Activated CD8-positive, alpha-beta T cell treated with anti-CD3 and anti-CD28 coated beads for 36 hours (primary cell): ENCODE results near the gene TNFRSF14. TPM values are rescaled to one million over a fixed set of nuclear protein-coding genes. Genes with fewer than 3 reads are reported as not detected.

ENCODE experiments used
- ATAC-seq: fragments of 200-7000 bp; cut with Tn5 transposase; one replicate; pipeline ENCODE4 v1.10.0; 2021; ENCODE audit warnings: mild to moderate bottlenecking, moderate library complexity
- CTCF ChIA-PET: fragments of 350-600 bp; sonication (Branson Sonifier 250); formaldehyde crosslinking; loops from one replicate; lab custom pipeline; 2021; ENCODE audit warnings: antibody characterized with exemption; lab: Charles Lee
- POLR2A ChIA-PET: fragments of 350-600 bp; sonication (Branson Sonifier 250); formaldehyde crosslinking; loops from one replicate; lab custom pipeline; 2021; ENCODE audit warnings: antibody characterized with exemption; lab: Charles Lee
- DNase-seq: peaks from one replicate; pipeline ENCODE4 v3.0.0-alpha.2; 2020
- H3K27ac Mint-ChIP-seq: one replicate; pipeline ENCODE4 v1.8.0; 2021; ENCODE audit warnings: mild to moderate bottlenecking, mixed read lengths
- H3K27me3 Mint-ChIP-seq: one replicate; pipeline ENCODE4 v1.8.0; 2021; ENCODE audit warnings: mixed read lengths
- H3K36me3 Mint-ChIP-seq: one replicate; pipeline ENCODE4 v1.8.0; 2021; ENCODE audit warnings: low read depth, mixed read lengths
- H3K4me1 Mint-ChIP-seq: one replicate; pipeline ENCODE4 v1.8.0; 2021; ENCODE audit warnings: low read depth, mixed read lengths
- H3K4me3 Mint-ChIP-seq: one replicate; pipeline ENCODE4 v1.8.0; 2021; ENCODE audit warnings: mild to moderate bottlenecking, moderate library complexity, mixed read lengths
- H3K9me3 Mint-ChIP-seq: one replicate; pipeline ENCODE4 v1.8.0; 2021; ENCODE audit warnings: mixed read lengths
- intact Hi-C: fragments of 100-400 bp; cut with micrococcal nuclease; formaldehyde crosslinking; loops from one replicate; pipeline ENCODE4 v1.10.0; 2022
- total RNA-seq, 2 experiments: library from RNA; stranded (reverse); gene quantifications; one replicate each; pipeline ENCODE4 v1.2.3, GENCODE V29; 2021
- TF ChIP-seq, protein P1 (sequence below): fragments of 200-600 bp; IDR thresholded peaks from one replicate; pipeline ENCODE4 v1.8.0; 2022; ENCODE audit warnings: antibody characterized with exemption, mild to moderate bottlenecking

The TNFRSF14 gene
- total RNA-seq, 2 experiments from 2014 or later: 134 to 140 TPM

DNA sequence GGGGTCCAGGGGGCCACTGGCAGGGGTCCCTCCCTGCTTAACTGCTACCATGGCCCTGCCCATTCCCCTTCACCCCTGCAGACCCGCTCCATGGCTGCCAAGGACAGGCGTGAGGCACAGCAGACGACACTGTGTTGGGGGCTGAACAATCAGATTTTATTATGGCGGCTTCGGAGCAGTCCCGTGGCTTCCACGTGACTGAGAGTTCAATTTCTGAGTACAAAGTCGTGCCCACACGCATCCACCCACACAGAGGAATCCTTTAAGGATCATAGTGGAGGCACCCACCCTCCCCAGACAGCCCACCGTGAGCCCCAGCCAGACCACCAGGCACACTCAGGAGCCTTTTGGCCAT lies 27.6 kb upstream of the TNFRSF14 start:
- ATAC-seq (no peak), DNase-seq (no peak)
- Mint-ChIP-seq H3K27me3 (peaks cover 7% of the 10 kb centered on the region), H3K36me3 (peaks cover 6% of the 10 kb centered on the region), H3K27ac (no peak overlapping the region), H3K4me1 (peaks cover 34% of the 10 kb centered on the region), H3K4me3 (peak overlapping the region; percentile 69), H3K9me3 (no peaks in the 10 kb centered on the region)
- TF ChIP-seq, protein P1, sequence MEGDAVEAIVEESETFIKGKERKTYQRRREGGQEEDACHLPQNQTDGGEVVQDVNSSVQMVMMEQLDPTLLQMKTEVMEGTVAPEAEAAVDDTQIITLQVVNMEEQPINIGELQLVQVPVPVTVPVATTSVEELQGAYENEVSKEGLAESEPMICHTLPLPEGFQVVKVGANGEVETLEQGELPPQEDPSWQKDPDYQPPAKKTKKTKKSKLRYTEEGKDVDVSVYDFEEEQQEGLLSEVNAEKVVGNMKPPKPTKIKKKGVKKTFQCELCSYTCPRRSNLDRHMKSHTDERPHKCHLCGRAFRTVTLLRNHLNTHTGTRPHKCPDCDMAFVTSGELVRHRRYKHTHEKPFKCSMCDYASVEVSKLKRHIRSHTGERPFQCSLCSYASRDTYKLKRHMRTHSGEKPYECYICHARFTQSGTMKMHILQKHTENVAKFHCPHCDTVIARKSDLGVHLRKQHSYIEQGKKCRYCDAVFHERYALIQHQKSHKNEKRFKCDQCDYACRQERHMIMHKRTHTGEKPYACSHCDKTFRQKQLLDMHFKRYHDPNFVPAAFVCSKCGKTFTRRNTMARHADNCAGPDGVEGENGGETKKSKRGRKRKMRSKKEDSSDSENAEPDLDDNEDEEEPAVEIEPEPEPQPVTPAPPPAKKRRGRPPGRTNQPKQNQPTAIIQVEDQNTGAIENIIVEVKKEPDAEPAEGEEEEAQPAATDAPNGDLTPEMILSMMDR: no peak
- intact Hi-C loops: no loop called here
- CTCF ChIA-PET: interaction anchor here (1.8 to 1.9 kb wide), 3 partner anchors 11 to 19 kb away, joined by 4 to 10 read pairs (median 6); no protein-coding TSS in a partner anchor
- POLR2A ChIA-PET: interaction anchor here (0.9 to 11.3 kb wide), 4 partner anchors 11 to 23 kb away, joined by 3 to 138 read pairs (median 3); no protein-coding TSS in a partner anchor

DNA sequence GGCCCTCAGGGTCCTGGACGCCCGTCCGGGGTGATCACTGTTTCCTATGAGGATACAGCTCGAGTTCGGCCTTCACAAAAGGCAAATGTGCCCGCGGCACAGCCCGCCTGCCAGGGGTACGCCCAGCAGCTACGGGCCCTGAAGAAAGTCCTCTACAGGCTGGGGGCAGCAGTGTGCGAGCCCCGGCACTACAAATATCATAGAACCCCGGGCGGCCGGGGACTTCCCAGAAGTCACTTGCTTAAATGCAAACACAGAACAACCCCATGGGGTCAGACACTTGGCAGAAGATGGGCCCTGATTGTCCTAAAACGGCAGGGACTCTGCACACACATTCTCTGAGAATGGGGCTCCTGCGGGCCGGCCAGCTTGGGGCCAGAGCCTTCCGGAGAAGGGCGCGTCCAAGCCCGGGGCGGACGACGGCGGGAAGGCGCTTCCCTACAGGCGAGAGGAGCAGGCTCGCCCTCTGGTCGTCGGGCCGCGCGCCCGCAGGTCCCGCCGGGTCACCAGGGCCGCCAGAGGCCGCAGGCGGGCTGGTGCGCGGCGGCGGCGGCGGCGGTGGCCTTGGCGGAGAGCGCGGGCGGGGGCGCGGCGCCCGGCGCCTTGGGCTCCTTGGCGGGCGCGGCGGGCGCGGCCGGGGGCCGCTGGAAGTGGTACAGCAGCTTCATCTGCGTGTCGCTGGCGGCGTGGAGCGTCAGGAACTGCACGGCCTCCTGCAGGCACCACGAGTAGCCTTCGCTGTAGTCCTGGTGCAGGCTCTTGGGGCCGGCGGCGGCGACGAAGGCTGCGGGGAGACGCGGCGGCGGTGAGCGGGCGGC lies 27.0 kb upstream of the TNFRSF14 start:
- DNase-seq (peak; percentile 70), ATAC-seq (no peak)
- no peaks in the 10 kb centered on the region for H3K9me3 Mint-ChIP-seq
- H3K27me3 Mint-ChIP-seq: peaks cover 9% of the 10 kb centered on the region
- peak overlapping the region; percentile 69 for H3K4me3 Mint-ChIP-seq
- H3K36me3 Mint-ChIP-seq: peaks cover 6% of the 10 kb centered on the region
- ChIA-PET POLR2A (interaction anchor here (0.5 to 11.3 kb wide), 5 partner anchors 10 to 566 kb away, joined by 3 to 138 read pairs (median 3); no protein-coding TSS in a partner anchor), CTCF (interaction anchor here (1.8 to 1.9 kb wide), 3 partner anchors 11 to 19 kb away, joined by 4 to 10 read pairs (median 6); no protein-coding TSS in a partner anchor)
- intact Hi-C loops: no loop called here
- peaks cover 29% of the 10 kb centered on the region for H3K4me1 Mint-ChIP-seq
- TF ChIP-seq, protein P1: no peak
- no peak overlapping the region for H3K27ac Mint-ChIP-seq

DNA sequence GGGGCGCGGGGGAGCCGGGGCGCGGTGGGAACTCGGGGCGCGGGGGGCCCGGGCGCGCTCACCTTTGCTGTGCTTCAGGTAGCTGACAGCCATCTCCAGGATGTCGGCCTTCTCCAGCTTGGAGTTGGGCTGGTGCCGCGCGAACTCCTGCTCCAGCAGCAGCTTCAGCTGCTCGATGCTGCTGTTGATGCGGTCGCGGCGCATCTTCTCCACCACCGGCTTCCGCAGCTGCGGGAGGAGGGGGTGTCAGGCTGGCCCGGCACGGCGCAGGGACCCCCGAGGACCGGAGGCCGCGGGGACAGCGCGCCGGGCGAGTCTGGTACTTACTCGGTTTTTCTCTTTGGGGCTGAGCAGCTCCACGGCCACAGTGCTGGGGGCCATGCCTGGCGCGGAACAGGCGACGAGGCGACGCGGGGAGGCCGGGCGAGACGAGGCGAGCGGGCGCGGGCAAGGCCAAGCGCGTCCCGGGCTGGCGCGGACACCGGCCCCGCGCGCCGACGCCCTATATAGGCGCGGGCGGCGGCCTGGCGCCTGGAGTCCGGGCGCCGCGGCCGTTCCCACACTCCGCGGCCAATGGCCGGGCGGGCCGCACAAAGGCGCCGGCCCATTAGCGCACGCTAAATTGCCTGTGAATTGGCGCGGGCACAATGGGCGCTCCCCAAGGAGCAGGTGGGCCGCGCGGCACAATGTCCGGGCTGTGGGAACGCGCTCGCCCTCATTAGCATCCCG lies 26.2 kb upstream of the TNFRSF14 start, which contains the start of gene HES5:
Gene HES5, minus strand, starts transcription at position 480 of the 729 bp plus-strand sequence. Its CDS starts 99 bp downstream, at position 381.
- CTCF ChIA-PET: interaction anchor here (1.6 to 1.9 kb wide), 4 partner anchors 10 to 18 kb away, joined by 4 to 10 read pairs (median 8); no protein-coding TSS in a partner anchor
- Mint-ChIP-seq H3K4me3 (peak within 1 kb of the TSS; percentile 69), H3K27me3 (peaks cover 10% of the 10 kb centered on the region), H3K36me3 (peaks cover 2% of the 10 kb centered on the region), H3K4me1 (peaks cover 22% of the 10 kb centered on the region), H3K9me3 (no peaks in the 10 kb centered on the region), H3K27ac (no peak within 1 kb of the TSS)
- intact Hi-C loops: no loop called here
- TF ChIP-seq, protein P1: no peak
- POLR2A ChIA-PET: interaction anchor here (0.9 to 11.3 kb wide), 3 partner anchors 16 to 120 kb away, joined by 3 to 138 read pairs (median 3); no protein-coding TSS in a partner anchor
- DNase-seq (no peak), ATAC-seq (no peak)

DNA sequence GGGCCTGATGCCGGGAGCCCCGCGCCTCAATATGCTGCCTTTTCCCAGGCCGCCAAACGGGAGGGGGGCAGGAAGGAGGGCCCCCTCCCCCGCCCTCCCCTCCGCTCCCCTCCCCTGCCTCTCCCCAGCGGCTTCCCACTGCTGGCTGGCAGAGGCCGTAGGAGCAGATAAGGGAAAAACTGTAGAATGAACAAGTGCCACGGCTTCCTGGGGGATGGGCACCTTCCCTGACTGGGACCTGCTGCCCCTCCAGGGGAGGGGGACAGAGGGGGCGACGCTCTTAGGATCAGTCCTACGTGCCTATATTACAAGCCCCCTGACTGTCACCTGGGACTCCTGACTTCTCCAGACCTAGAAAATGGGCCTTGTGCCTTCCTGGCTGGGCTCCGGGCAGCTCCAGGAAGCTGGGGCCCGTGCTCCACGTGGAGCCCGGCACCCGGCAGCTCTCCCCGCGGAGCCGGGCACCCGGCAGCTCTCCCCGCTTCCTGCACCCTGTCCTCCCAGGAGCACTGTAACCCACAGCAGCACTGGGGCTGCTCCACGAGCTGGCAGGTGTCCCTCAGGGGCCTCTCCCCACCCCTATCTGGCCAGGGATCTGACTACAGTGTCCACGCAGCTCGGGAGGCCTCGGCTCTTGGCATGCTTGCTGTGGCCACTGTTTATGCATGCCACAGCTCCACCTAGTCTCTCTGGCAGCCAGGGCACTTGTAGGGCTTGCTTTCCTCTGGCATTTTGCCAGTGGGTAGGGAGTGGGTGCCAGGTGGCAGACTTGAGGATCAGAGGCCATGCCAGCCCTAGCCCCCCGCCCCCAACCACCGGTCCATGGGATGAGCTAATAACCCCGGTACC lies 25.4 kb upstream of the TNFRSF14 start:
- Mint-ChIP-seq H3K4me3 (peak overlapping the region; percentile 41), H3K4me1 (peaks cover 19% of the 10 kb centered on the region), H3K9me3 (no peaks in the 10 kb centered on the region), H3K36me3 (no peaks in the 10 kb centered on the region), H3K27me3 (peaks cover 13% of the 10 kb centered on the region), H3K27ac (no peak overlapping the region)
- TF ChIP-seq, protein P1: no peak
- DNase-seq (no peak), ATAC-seq (no peak)
- POLR2A ChIA-PET: interaction anchor here (0.8 to 11.3 kb wide), 5 partner anchors 10 to 121 kb away, joined by 3 to 138 read pairs (median 3); partner anchors contain the start of gene TNFRSF14
- intact Hi-C loops: no loop called here
- CTCF ChIA-PET: interaction anchor here (1.0 to 1.8 kb wide), 3 partner anchors 10 to 101 kb away, joined by 3 to 10 read pairs (median 9); no protein-coding TSS in a partner anchor
